A549 (cell line): ENCODE results near the gene LIMK2. TPM values are rescaled to one million over a fixed set of nuclear protein-coding genes. Genes with fewer than 3 reads are reported as not detected.
"Not testable (repeated sequence)": the region's sequence is repeated elsewhere in the genome, so short reads cannot be mapped to it uniquely, and the experiment has no call there.

Experiments used
- ATAC-seq, 2 experiments: fragments of 200-7000 bp in 1 of 2; fragments of >200 bp in 1 of 2; cut with Nextera tagmentation in 1 of 2; cut with Tn5 transposase in 1 of 2; 3 replicates each; pipeline versions ENCODE4 v1.8.0 to v1.9.1; 2018 to 2020; ENCODE audit warnings: mild to moderate bottlenecking in 1 of 2, moderate library complexity in 1 of 2
- CTCF ChIA-PET: fragments of 300-600 bp; sonication (Branson Sonifier 250); formaldehyde crosslinking; extraction: SDS; loops from one replicate; lab custom pipeline; 2021; ENCODE audit warnings: antibody characterized with exemption, inconsistent platforms; lab: Yijun Ruan, JAX
- POLR2A ChIA-PET: fragments of 350-600 bp; formaldehyde crosslinking; extraction: SDS; loops from one replicate; lab custom pipeline; 2021; ENCODE audit warnings: antibody characterized with exemption, inconsistent platforms; lab: Yijun Ruan, JAX
- DNase-seq, 2 experiments: peaks; one replicate each; pipeline versions ENCODE4 v3.0.0 to v3.0.0-alpha.2; 2011 to 2016; ENCODE audit warnings: low read depth in 1 of 2, low spot score in 1 of 2
- FAIRE-seq: peaks from 2 replicates; lab custom pipeline; 2011; peaks lifted over from hg19 to GRCh38; lab: Jason Lieb, UNC
- H3K27ac ChIP-seq, 2 experiments: fragments of >200 bp; sonication (Bioruptor Twin); formaldehyde crosslinking; 3 replicates each; pipeline ENCODE4 v1.5.1; 2016 to 2017
- H3K4me1 ChIP-seq: fragments of >200 bp; sonication (Bioruptor Twin); formaldehyde crosslinking; 3 replicates; pipeline ENCODE4 v1.6.1; 2016
- H3K4me2 ChIP-seq: fragments of >200 bp; sonication (Bioruptor Twin); formaldehyde crosslinking; 3 replicates; pipeline ENCODE4 v1.6.1; 2016
- H3K4me3 ChIP-seq: fragments of >200 bp; sonication (Bioruptor Twin); formaldehyde crosslinking; 3 replicates; pipeline ENCODE4 v1.5.1; 2016
- H3K9me3 ChIP-seq: fragments of >200 bp; sonication (Bioruptor Twin); formaldehyde crosslinking; 3 replicates; pipeline ENCODE4 v1.6.1; 2016
- CEBPB ChIP-seq, 2 experiments: fragments of >200 bp in 1 of 2; sonication (Bioruptor Twin) in 1 of 2; formaldehyde crosslinking in 1 of 2; IDR thresholded peaks; 2 replicates each; pipeline ENCODE4 v1.6.1; 2012 to 2016
- EP300 ChIP-seq, 2 experiments: fragments of >200 bp; sonication (Bioruptor Twin); formaldehyde crosslinking; IDR thresholded peaks; 2 replicates in 1 of 2; 3 replicates in 1 of 2; pipeline ENCODE4 v1.6.1; 2016 to 2017
- HDAC2 ChIP-seq: fragments of 200-600 bp; sonication (generic); IDR thresholded peaks from 2 replicates; pipeline ENCODE4 v1.6.1; 2016
- HOXA7 ChIP-seq: fragments of 250-450 bp; sonication (Bioruptor Pico); IDR thresholded peaks from 2 replicates; pipeline ENCODE4 v1.5.0; 2020; ENCODE audit warnings: mild to moderate bottlenecking, moderate library complexity
- JUNB ChIP-seq: fragments of >200 bp; sonication (Bioruptor Twin); formaldehyde crosslinking; IDR thresholded peaks from 2 replicates; pipeline ENCODE4 v1.6.1; 2016
- KDM1A ChIP-seq: fragments of 200-600 bp; sonication (generic); IDR thresholded peaks from 2 replicates; pipeline ENCODE4 v1.6.1; 2016; ENCODE audit warnings: low read depth, mild to moderate bottlenecking
- KDM5A ChIP-seq: fragments of 200-600 bp; sonication (generic); IDR thresholded peaks from 2 replicates; pipeline ENCODE4 v1.6.1; 2016; ENCODE audit warnings: antibody characterized with exemption, mild to moderate bottlenecking
- MAFK ChIP-seq: fragments of 450-650 bp; IDR thresholded peaks from 2 replicates; pipeline ENCODE4 v1.6.1; 2014; ENCODE audit not compliant: partially characterized antibody
- NFE2L2 ChIP-seq: fragments of 150-350 bp; conservative IDR thresholded peaks from 2 replicates; pipeline ENCODE4 v1.6.1; 2014; ENCODE audit warnings: low read length
- PBX3 ChIP-seq: IDR thresholded peaks from 2 replicates; pipeline ENCODE4 v1.6.1; 2012
- REST ChIP-seq: fragments of 200-600 bp; sonication (generic); IDR thresholded peaks from 2 replicates; pipeline ENCODE4 v1.6.1; 2016; ENCODE audit warnings: antibody characterized with exemption, mild to moderate bottlenecking, moderate library complexity
- ZC3H11A ChIP-seq: fragments of 450-650 bp; IDR thresholded peaks from 2 replicates; pipeline ENCODE4 v1.6.1; 2014; ENCODE audit warnings: antibody characterized with exemption, mild to moderate bottlenecking
- ZSCAN20 ChIP-seq: fragments of 250-450 bp; sonication (Bioruptor Pico); IDR thresholded peaks from 2 replicates; pipeline ENCODE4 v1.8.0; 2022; ENCODE audit warnings: mild to moderate bottlenecking, moderate library complexity
- WGBS: methylation state at CpG from one replicate; pipeline ENCODE4 v1.1.6; 2017; ENCODE audit errors: missing lambda C conversion rate; 5-methylcytosine and 5-hydroxymethylcytosine counted together
- polyA plus RNA-seq, 4 experiments: library from polyadenylated mRNA; depleted of rRNA in 3 of 4; stranded (reverse); fragments of >200 nt; fragmentation: RNase III in 1 of 4; extraction: RNeasy Plus Mini Kit Qiagen cat#74134 plus additional on column Dnase treatment in 1 of 4; gene quantifications; 2 replicates in 3 of 4; 3 replicates in 1 of 4; pipeline ENCODE4 v1.2.3, GENCODE V29; 2011 to 2017
- TF ChIP-seq, protein P1 (sequence below): fragments of >200 bp; sonication (Bioruptor Twin); formaldehyde crosslinking; IDR thresholded peaks from 2 replicates; pipeline ENCODE4 v1.6.1; 2016
- TF ChIP-seq, protein P2 (sequence below): fragments of 150-350 bp; IDR thresholded peaks from 2 replicates; pipeline ENCODE4 v1.6.1; 2014; ENCODE audit warnings: low read depth, mild to moderate bottlenecking, low read length

The LIMK2 gene
- polyA plus RNA-seq, 2 of the 4 experiments (the other 2 are of a cell fraction): 3.1 to 6.9 TPM

DNA sequence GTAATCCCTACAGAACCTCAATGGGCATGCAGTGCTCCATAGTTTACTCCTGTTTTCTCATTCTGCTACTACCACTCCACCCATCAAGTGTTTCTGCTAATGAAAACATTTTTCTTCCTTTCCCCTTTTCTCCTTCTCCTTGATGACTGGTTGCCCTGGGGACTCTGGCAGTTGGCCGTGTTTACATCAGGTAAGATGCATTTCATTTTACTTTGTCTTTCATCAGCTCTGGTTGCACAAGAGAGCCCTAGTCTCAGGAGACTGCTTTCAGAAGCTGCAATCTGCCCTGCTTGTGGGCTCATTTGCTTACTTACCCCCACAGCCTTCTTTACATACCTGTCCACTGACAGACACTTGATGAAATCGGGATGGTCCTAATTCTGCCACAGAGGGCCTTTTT is 19.6 kb upstream of the LIMK2 start:
- Histone ChIP-seq H3K27ac (peak overlapping the region; percentile 59 to 68; a peak in 4 of 6 replicates), H3K4me3 (no peak overlapping the region), H3K4me1 (peaks cover 11% of the 10 kb centered on the region; the same call in 2 of the 3 replicates), H3K4me2 (peak overlapping the region; percentile 37; the same call in 2 of the 3 replicates), H3K9me3 (no peaks in the 10 kb centered on the region)
- FAIRE-seq (no peak), ATAC-seq (peak in 1 of 2 experiments; percentile 66; a peak in 2 of 6 replicates), DNase-seq (no peak)
- WGBS: 53% methylated on average over 2 of the region's 2 CpGs
- ChIA-PET CTCF (interaction anchor here (1.2 to 2.9 kb wide), 6 partner anchors 10 to 81 kb away, joined by 4 to 9 read pairs (median 4); partner anchors contain the start of gene LIMK2), POLR2A (no interaction called here)
- TF ChIP-seq, protein P1, sequence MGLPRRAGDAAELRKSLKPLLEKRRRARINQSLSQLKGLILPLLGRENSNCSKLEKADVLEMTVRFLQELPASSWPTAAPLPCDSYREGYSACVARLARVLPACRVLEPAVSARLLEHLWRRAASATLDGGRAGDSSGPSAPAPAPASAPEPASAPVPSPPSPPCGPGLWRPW: 0 out of 2 replicates have a peak, but pooled peaks have one; percentile 23
- peak in 1 of 2 experiments; percentile 16; a peak in 1 of 5 replicates for TF ChIP-seq EP300 (IDR thresholded peaks at IDR 0.05)
- TF ChIP-seq KDM5A: no peak
- peak in 1 of 2 experiments; percentile 67; a peak in 1 of 4 replicates for TF ChIP-seq CEBPB (IDR thresholded peaks at IDR 0.05)
- TF ChIP-seq PBX3: no peak

DNA sequence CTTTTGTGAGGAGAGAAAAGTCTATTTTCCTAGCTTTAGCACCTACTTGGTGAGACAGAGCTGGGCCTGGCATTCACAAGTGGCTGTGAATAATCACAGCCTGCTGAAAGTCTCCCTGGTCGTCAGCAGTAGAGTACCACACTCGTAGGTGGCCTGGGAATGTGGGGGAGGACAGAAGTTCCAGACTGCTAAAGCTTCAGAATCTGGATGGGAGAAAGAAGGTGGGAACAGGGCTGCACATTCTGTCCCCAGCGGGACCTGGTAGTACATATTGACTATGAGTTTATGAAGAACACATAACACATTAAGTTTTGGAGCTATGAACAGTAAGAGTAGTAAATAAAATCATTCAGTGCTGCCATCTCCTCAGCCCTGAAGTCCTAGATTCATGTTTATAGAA is 19.0 kb upstream of the LIMK2 start:
- no peak overlapping the region; the same call in 1 of the 3 replicates for H3K4me2 ChIP-seq
- H3K4me1 ChIP-seq: peaks cover 11% of the 10 kb centered on the region; the same call in 2 of the 3 replicates
- no peak overlapping the region for H3K4me3 ChIP-seq
- no peak for ATAC-seq
- peak overlapping the region; percentile 59 to 68; a peak in 4 of 6 replicates for H3K27ac ChIP-seq
- TF ChIP-seq ZSCAN20 (CRISPR knock-in tag): no peak
- no peak for TF ChIP-seq ZC3H11A
- TF ChIP-seq HOXA7 (CRISPR knock-in tag): no peak
- TF ChIP-seq JUNB: no peak
- TF ChIP-seq, protein P2, sequence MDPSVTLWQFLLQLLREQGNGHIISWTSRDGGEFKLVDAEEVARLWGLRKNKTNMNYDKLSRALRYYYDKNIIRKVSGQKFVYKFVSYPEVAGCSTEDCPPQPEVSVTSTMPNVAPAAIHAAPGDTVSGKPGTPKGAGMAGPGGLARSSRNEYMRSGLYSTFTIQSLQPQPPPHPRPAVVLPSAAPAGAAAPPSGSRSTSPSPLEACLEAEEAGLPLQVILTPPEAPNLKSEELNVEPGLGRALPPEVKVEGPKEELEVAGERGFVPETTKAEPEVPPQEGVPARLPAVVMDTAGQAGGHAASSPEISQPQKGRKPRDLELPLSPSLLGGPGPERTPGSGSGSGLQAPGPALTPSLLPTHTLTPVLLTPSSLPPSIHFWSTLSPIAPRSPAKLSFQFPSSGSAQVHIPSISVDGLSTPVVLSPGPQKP: no peak
- TF ChIP-seq HDAC2: no peak
- no peak for TF ChIP-seq REST
- no peak for TF ChIP-seq MAFK
- no peak for TF ChIP-seq KDM1A
- TF ChIP-seq NFE2L2: no peak
- DNase-seq: no peak
- WGBS: 73% methylated on average over 3 of the region's 3 CpGs
- CTCF ChIA-PET: interaction anchor here (0.7 to 2.9 kb wide), 9 partner anchors 9 to 99 kb away, joined by 3 to 9 read pairs (median 4); partner anchors contain the start of genes LIMK2 and PIK3IP1
- FAIRE-seq: no peak
- POLR2A ChIA-PET: no interaction called here
- H3K9me3 ChIP-seq: no peaks in the 10 kb centered on the region

DNA sequence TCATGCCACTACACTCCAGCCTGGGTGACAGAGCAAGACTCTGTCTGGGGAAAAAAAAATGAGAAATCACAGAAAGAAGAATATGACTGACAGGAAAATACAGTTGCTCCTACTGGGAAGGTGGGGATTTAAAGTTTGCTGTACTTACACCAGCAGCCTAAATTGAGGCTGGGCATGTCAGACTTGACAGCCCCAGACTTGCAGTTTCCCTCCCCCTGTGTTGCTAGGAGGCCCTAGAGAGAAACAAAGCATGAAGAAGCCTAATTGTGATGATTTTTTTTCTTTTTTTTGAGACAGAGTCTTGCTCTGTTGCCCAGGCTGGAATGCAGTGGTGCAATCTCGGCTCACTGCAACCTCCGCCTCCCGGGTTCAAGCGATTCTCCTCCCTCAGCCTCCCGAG is 17.4 kb upstream of the LIMK2 start:
- POLR2A ChIA-PET, H3K4me3 ChIP-seq, FAIRE-seq, DNase-seq, H3K4me2 ChIP-seq, H3K9me3 ChIP-seq, ATAC-seq, H3K27ac ChIP-seq: not testable (repeated sequence)
- CTCF ChIA-PET: interaction anchor here (2.9 kb wide), 1 partner anchor 78 kb away, joined by 9 read pairs; no protein-coding TSS in a partner anchor
- peaks cover 11% of the 10 kb centered on the region; the same call in 2 of the 3 replicates for H3K4me1 ChIP-seq
- WGBS: 91% methylated on average over 5 of the region's 5 CpGs
